HuH-7.5 (cell line): Measurements from ENCODE around the gene INSIG1.

Experiments
- DNase-seq: peaks from one replicate; pipeline ENCODE4 v3.0.0; 2011; ENCODE audit warnings: low spot score

INSIG1 gene

DNA sequence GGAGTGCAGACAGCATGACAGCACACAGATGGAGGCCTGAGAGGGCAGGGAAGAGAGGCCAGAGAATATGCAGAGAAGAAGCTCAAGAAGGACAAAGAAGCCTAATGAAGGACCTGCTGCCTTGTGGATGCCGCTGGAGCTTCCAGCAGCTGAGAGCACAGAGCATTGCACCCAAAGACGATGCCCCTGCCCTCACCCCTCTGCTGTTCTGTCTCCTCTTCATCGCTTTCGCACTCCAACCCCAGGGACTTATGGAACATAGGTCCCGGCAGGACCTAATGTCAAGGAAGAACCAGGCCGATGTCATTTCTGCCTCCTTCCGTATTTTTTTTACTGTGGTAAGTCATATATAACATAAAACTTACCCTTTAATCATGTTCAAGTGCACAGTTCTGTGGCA is 12.3 kb upstream of the INSIG1 start:
- DNase-seq: no peak

GRCh38 chr7:155285833-155286232 is 11.8 kb upstream of the INSIG1 start:
- no peak for DNase-seq

GRCh38 chr7:155286686-155287085 is 11.0 kb upstream of the INSIG1 start:
- no peak for DNase-seq

DNA sequence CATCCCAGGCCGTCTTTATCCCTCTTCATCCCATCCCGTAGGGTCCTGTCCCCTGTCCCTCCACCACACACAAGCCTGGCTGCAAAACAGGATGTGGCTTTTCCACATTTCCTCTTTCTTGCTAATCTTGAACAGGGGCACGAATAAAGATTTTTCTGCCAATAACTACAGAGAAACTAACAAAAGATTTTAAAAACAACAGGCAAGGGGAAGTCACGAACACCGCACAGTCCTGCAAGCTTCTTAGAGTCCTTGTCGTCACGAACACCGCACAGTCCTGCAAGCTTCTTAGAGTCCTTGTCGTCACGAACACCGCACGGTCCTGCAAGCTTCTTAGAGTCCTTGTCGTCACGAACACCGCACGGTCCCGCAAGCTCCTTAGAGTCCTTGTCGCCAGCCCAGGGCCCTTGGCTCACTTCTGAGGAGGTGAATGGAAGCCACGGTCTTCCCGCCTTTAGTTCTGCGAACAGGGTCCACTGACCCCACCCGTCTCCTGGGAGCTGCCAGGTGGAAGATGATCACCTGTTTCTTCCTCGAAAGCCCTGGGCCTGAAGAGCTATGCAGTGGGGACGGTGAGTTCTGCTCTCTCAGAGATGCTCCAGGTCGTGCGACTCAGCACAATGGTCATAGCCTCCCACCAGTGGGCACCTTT is 10.3 kb upstream of the INSIG1 start:
- DNase-seq: no peak

DNA sequence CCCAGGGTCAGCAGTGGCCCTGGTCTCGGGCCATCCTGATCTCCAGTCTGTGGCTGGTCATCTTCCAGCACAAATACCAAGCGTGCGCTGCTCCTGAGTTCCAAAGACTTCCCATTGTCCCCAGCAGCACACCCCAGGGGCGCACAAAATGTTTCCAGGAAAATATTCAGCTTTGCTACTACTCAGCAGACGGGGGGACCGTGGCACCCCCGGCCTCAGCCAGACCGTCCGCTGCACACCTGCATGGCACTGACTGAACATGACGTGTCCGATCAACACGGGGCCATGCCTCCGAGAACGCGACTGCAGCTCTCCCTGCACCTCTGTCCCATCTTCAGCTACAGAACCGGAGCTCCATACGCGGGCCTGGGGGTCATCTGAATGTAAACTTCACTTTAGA is 9.6 kb upstream of the INSIG1 start:
- no peak for DNase-seq

DNA sequence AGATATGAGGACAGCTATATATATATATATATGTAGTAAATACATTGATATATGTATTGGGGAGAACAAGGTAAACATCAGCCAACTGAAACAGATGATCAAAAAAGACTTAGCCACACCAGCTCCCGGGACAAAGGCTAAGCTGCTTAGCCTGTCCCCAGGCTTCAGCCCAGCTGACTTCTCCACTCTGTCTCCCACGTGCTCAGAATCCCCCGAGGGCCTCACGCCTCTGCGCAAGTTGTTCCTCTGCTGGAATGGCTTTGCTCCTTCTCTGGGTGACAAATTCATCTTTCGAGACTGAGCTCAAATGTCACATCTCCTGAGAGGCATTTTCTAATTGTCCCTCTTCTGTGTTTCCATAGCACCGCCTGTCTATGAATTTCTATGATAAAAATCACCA is 8.6 kb upstream of the INSIG1 start:
- no peak for DNase-seq

DNA sequence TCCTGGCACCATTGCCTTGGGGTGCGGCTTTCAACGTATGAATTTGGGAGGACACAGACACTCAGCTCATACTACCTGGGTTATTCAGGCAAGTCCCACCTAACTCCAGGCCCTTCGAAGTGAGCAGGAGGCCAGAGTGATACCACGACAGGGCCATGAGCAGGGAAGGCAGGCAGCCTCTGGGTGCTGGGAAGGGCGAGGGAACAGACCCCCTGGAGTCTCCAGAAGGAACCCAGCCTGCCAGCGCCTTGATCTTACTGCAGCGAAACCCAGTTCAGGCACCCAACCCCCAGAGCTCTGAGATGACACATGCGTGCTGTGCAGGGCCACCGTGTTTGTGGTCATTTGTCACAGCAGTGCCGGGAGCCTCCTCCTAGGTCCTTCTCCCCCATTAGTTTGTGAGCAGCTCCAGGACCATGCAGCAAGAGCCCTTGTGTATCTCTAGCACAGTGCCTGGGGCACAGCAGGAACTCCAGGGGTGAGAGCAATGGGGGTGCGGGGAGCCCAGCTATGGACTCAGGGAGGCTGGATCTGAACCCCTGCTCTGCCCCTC is 7.7 kb upstream of the INSIG1 start:
- no peak for DNase-seq

DNA sequence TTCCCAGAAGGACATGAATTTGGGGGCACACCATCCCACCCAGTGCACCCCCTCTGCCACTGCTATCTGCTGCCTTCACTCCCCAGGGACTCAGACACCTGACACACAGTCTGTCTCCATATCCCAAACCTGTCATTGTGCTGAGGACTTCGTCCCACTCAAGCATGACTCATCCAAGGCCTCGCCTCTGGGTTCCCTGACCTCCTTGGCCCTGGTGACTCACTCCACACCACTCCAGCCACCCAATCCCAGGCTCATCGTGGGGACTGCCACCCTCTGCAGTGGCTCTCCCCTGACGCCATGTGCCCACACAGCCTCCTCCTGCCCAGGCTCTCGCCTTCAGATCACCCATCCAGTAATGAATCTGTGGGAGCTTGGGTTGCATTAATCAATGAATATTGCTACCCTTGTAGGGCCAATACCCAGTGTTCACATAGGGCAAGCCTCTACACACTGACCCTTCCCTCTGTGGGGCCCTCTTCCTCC is 6.6 kb upstream of the INSIG1 start:
- DNase-seq: peak; percentile 35

GRCh38 chr7:155291729-155292128 is 5.9 kb upstream of the INSIG1 start:
- DNase-seq: no peak

GRCh38 chr7:155292680-155293226 is 4.9 kb upstream of the INSIG1 start:
- no peak for DNase-seq

GRCh38 chr7:155293721-155294510 is 3.8 kb upstream of the INSIG1 start:
- no peak for DNase-seq

- DNase-seq: no peak
Measured at GRCh38 chr7:155294511-155294778, 3.2 kb upstream of the INSIG1 start.

DNA sequence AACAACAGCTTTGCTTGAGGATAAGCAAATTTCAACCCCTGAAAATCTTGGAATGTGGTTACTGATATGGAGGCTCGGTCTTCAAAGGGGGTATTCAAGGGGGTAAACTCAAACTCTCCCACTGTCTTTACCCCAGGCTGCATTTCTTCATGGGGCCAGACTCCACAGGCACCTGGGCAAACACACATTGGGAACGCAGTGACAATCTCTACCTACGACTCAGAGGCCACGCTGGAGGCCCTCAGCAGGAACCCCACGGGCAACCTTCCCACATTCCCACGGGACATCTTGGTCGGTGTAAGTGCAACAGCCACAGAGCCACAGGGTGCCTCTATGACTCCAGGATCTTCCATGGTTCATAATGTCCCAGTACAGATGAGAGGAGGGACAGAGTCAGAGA is 2.2 kb upstream of the INSIG1 start:
- no peak for DNase-seq

GRCh38 chr7:155296006-155296787 is 1.5 kb upstream of the INSIG1 start:
- DNase-seq: no peak

DNA sequence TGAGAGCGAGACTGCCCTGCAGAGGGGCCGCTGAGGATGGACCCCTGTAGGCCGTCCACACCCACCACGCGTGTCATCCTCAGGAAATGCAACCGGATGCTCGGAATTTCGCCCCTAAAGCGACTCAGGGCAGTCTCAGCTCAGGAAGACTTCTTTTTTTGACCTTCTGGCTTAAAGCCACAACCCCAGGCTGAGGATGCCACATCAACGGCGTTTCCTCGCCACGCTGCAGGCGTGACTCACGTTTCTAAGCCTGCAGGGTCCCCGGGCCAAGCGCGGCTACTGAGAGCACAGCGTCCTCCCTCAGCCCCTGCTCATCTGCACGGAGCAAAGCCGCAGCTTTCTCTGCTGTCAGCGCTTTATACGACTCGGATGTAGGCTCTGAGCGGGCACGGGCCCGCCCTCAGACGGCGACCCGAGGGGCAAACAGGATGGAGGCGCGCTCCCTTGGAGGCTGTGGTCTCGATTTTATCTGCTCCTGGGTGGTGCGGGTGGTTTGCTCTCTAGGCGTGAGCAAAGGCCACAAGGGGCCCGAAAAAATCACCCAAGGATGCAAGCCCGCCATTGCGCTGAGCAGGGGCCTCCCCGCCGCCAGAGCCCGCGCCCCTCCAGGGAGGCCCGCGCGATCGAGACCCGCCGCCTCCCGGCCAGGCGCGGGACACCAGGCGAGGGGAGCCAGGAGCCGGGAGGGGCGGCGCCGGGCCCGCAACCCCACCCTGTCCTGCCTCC is 726 bp upstream of the INSIG1 start:
- DNase-seq: peak; percentile 42

DNA sequence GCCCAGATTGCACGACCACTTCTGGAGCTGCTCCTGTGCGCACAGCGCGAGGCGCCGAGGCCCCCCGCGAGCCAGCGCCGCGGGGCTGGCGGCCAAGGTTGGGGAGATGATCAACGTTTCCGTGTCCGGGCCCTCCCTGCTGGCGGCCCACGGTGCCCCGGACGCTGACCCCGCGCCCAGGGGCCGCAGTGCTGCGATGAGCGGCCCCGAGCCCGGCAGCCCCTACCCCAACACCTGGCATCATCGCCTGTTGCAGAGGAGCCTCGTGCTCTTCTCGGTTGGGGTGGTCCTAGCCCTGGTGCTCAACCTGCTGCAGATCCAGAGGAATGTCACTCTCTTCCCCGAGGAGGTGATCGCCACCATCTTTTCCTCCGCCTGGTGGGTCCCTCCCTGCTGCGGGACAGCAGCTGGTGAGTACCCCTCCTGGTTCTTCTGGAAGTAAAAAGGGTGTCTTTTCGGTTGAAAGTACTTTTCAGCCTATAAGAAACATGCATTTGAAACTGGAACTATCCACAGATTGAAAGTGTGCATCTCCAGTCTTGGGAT is 683 bp downstream of the INSIG1 start:
- no peak for DNase-seq

- DNase-seq: peak; percentile 89
Measured at GRCh38 chr7:155298834-155299534, 1.3 kb downstream of the INSIG1 start.

- no peak for DNase-seq
Measured at GRCh38 chr7:155299535-155300202, 2.0 kb downstream of the INSIG1 start.

- no peak for DNase-seq
Measured at GRCh38 chr7:155300641-155301452, 3.2 kb downstream of the INSIG1 start.
